AG04449 (cell line): ENCODE measurements around the gene CTSW.

ENCODE experiments used
- CTCF ChIA-PET: fragments of 350-600 bp; formaldehyde crosslinking; extraction: SDS; loops from one replicate; lab custom pipeline; 2021; ENCODE audit warnings: antibody characterized with exemption; lab: Yijun Ruan, JAX
- POLR2A ChIA-PET: fragments of 400-600, 350-600 bp; formaldehyde crosslinking; extraction: SDS; loops from one replicate; lab custom pipeline; 2020; ENCODE audit warnings: antibody characterized with exemption, inconsistent platforms; lab: Yijun Ruan, JAX
- DNase-seq: peaks from one replicate; pipeline ENCODE4 v3.0.0-alpha.2; 2010; ENCODE audit warnings: low read depth, low spot score
- H3K4me3 ChIP-seq: 2 replicates; pipeline ENCODE4 v1.5.1; 2011; ENCODE audit warnings: low read depth, mild to moderate bottlenecking, control low read depth, low read length
- CTCF ChIP-seq: IDR thresholded peaks from one replicate; pipeline ENCODE4 v1.5.1; 2011; ENCODE audit warnings: mild to moderate bottlenecking, moderate library complexity, low read length, control low read depth, inconsistent platforms; ENCODE audit not compliant: insufficient read depth; ENCODE audit errors: missing control alignments

CTSW gene

GRCh38 chr11:65861165-65861505 is 18.5 kb upstream of the CTSW start:
- CTCF ChIA-PET: interaction anchor here (0.6 to 6.0 kb wide), 15 partner anchors 10 to 150 kb away, joined by 3 to 174 read pairs (median 4); partner anchors contain the start of genes CCDC85B, CTSW, EFEMP2 and FIBP
- H3K4me3 ChIP-seq: peak overlapping the region; percentile 95
- no peak for TF ChIP-seq CTCF
- DNase-seq: no peak
- POLR2A ChIA-PET: interaction anchor here (0.6 to 5.2 kb wide), 4 partner anchors 9 to 141 kb away, joined by 3 to 103 read pairs (median 40); partner anchors contain the start of genes BANF1, CCDC85B, EFEMP2 and FIBP

GRCh38 chr11:65861533-65862183 is 18.0 kb upstream of the CTSW start:
- ChIA-PET POLR2A (interaction anchor here (1.9 to 5.2 kb wide), 3 partner anchors 8 to 28 kb away, joined by 14 to 103 read pairs (median 67); partner anchors contain the start of genes CCDC85B, EFEMP2 and FIBP), CTCF (interaction anchor here (0.8 to 6.0 kb wide), 13 partner anchors 10 to 151 kb away, joined by 3 to 174 read pairs (median 4); partner anchors contain the start of genes CCDC85B, CTSW, EFEMP2 and FIBP)
- H3K4me3 ChIP-seq: peak overlapping the region; percentile 95
- DNase-seq: no peak
- no peak for TF ChIP-seq CTCF

- peak overlapping the region; percentile 95 for H3K4me3 ChIP-seq
- no peak for TF ChIP-seq CTCF
- DNase-seq: no peak
- ChIA-PET POLR2A (interaction anchor here (1.2 to 1.9 kb wide), 4 partner anchors 9 to 752 kb away, joined by 3 to 14 read pairs (median 6); partner anchors contain the start of gene CCDC85B), CTCF (interaction anchor here (1.0 to 6.0 kb wide), 4 partner anchors 9 to 98 kb away, joined by 3 to 174 read pairs (median 43); partner anchors contain the start of genes EFEMP2 and FIBP)
Measured at GRCh38 chr11:65862191-65862735, 17.4 kb upstream of the CTSW start.

- POLR2A ChIA-PET: interaction anchor here (0.6 to 1.9 kb wide), 6 partner anchors 8 to 753 kb away, joined by 3 to 14 read pairs (median 4); partner anchors contain the start of genes CCDC85B and KAT5
- no peak for TF ChIP-seq CTCF
- no peak for DNase-seq
- peak overlapping the region; percentile 8 for H3K4me3 ChIP-seq
- CTCF ChIA-PET: interaction anchor here (0.8 to 6.0 kb wide), 6 partner anchors 8 to 97 kb away, joined by 3 to 174 read pairs (median 4); partner anchors contain the start of gene EFEMP2
Measured at GRCh38 chr11:65862941-65863888, 16.4 kb upstream of the CTSW start.

GRCh38 chr11:65863889-65864705 is 15.5 kb upstream of the CTSW start:
- DNase-seq: no peak
- H3K4me3 ChIP-seq: no peak overlapping the region
- POLR2A ChIA-PET: interaction anchor here (0.6 to 1.9 kb wide), 7 partner anchors 8 to 307 kb away, joined by 3 to 14 read pairs (median 4); partner anchors contain the start of genes CCDC85B and KAT5
- no peak for TF ChIP-seq CTCF
- CTCF ChIA-PET: interaction anchor here (0.8 to 16.6 kb wide), 4 partner anchors 7 to 78 kb away, joined by 3 to 364 read pairs (median 90); partner anchors contain the start of genes CCDC85B, EFEMP2 and FIBP
